ENCODE results near the gene TPST1. TPM values are rescaled to one million over a fixed set of nuclear protein-coding genes. Genes with fewer than 3 reads are reported as not detected.
A peak's percentile ranks its signal among the peaks of the same experiment; 100 is the strongest.

The TPST1 gene
- total RNA-seq, 1 donor from 2014 or later = 5.7 TPM

GRCh38 chr7:66206119-66206933, 1.2 kb downstream of the TPST1 start:
- no peaks in the 10 kb centered on the region for H3K27me3 ChIP-seq (ENCODE audit: low read depth)
- TF ChIP-seq CTCF (IDR thresholded peaks at IDR 0.05; ENCODE audit: borderline replicate concordance) = no peak
- H3K4me1 ChIP-seq = peaks cover 37% of the 10 kb centered on the region
- intact Hi-C loops (cut with micrococcal nuclease) = no loop called here
- H3K27ac ChIP-seq (replicated peaks) = peak overlapping the region; percentile 68
- DNase-seq = no peak
- H3K4me3 ChIP-seq = peak overlapping the region; percentile 91
- H3K36me3 ChIP-seq = no peaks in the 10 kb centered on the region
- no peaks in the 10 kb centered on the region for H3K9me3 ChIP-seq (replicated peaks)

GRCh38 chr7:66206934-66207240, 1.8 kb downstream of the TPST1 start:
- DNase-seq = no peak
- intact Hi-C loops (cut with micrococcal nuclease) = no loop called here
- no peaks in the 10 kb centered on the region for H3K27me3 ChIP-seq (ENCODE audit: low read depth)
- H3K4me1 ChIP-seq = peaks cover 37% of the 10 kb centered on the region
- H3K27ac ChIP-seq (replicated peaks) = peak overlapping the region; percentile 68
- no peaks in the 10 kb centered on the region for H3K36me3 ChIP-seq
- peak overlapping the region; percentile 91 for H3K4me3 ChIP-seq
- H3K9me3 ChIP-seq (replicated peaks) = no peaks in the 10 kb centered on the region
- no peak for TF ChIP-seq CTCF (IDR thresholded peaks at IDR 0.05; ENCODE audit: borderline replicate concordance)

GRCh38 chr7:66207540-66207939, 2.4 kb downstream of the TPST1 start:
- intact Hi-C loops (cut with micrococcal nuclease) = no loop called here
- peak overlapping the region; percentile 91 for H3K4me3 ChIP-seq

GRCh38 chr7:66211429-66211828, 6.3 kb downstream of the TPST1 start:
- Histone ChIP-seq H3K4me3 (no peak overlapping the region), H3K36me3 (no peaks in the 10 kb centered on the region), H3K27me3 (ENCODE audit: low read depth) (no peaks in the 10 kb centered on the region), H3K27ac (replicated peaks) (peak overlapping the region; percentile 23), H3K9me3 (replicated peaks) (no peaks in the 10 kb centered on the region), H3K4me1 (peaks cover 16% of the 10 kb centered on the region)
- no peak for TF ChIP-seq CTCF (IDR thresholded peaks at IDR 0.05; ENCODE audit: borderline replicate concordance)
- intact Hi-C loops (cut with micrococcal nuclease) = no loop called here
- no peak for DNase-seq

More at GRCh38 chr7:66207540-66207939, 2.4 kb downstream of the TPST1 start:
- TF ChIP-seq CTCF (IDR thresholded peaks at IDR 0.05; ENCODE audit: borderline replicate concordance) = no peak
- Histone ChIP-seq H3K27ac (replicated peaks) (peak overlapping the region; percentile 68), H3K27me3 (ENCODE audit: low read depth) (no peaks in the 10 kb centered on the region), H3K9me3 (replicated peaks) (no peaks in the 10 kb centered on the region), H3K4me1 (peaks cover 37% of the 10 kb centered on the region), H3K36me3 (no peaks in the 10 kb centered on the region)
- no peak for DNase-seq

GRCh38 chr7:66213637-66214036, 8.5 kb downstream of the TPST1 start:
- Histone ChIP-seq H3K4me3 (no peak overlapping the region), H3K4me1 (no peaks in the 10 kb centered on the region), H3K9me3 (replicated peaks) (no peaks in the 10 kb centered on the region), H3K36me3 (no peaks in the 10 kb centered on the region), H3K27ac (replicated peaks) (no peak overlapping the region), H3K27me3 (ENCODE audit: low read depth) (no peaks in the 10 kb centered on the region)
- intact Hi-C loops (cut with micrococcal nuclease) = no loop called here
- no peak for DNase-seq
- no peak for TF ChIP-seq CTCF (IDR thresholded peaks at IDR 0.05; ENCODE audit: borderline replicate concordance)
